ENCODE results near the gene OR10H5.
"Not testable (repeated sequence)": the region's sequence is repeated elsewhere in the genome, so short reads cannot be mapped to it uniquely, and the experiment has no call there.

DNA sequence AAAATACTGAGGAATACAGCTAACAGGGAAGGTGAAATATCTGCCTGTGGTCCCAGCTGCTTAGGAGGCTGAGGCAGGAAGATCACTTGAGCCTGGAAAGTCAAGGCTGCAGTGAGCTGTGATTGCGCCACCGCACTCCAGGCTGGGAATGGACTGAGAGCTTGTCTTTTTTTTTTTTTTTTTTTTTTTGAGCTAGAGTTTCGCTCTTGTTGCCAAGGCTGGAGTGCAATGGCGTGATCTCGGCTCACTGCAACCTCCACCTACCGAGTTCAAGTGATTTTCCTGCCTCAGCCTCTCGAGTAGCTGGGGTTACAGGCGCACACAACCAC lies 56.4 kb downstream of the OR10H5 start:
- not testable (repeated sequence) for TF ChIP-seq EP300 (IDR thresholded peaks at IDR 0.05); POLR2A (IDR thresholded peaks at IDR 0.05; ENCODE audit: low read length); MYC (IDR thresholded peaks at IDR 0.05; ENCODE audit: borderline replicate concordance, low read length); RNF2 (IDR thresholded peaks at IDR 0.05; ENCODE audit: borderline replicate concordance, low read depth); JUN (IDR thresholded peaks at IDR 0.05); SMC3 (IDR thresholded peaks at IDR 0.05); ZSCAN20 (CRISPR knock-in tag; IDR thresholded peaks at IDR 0.05)
- TF ChIP-seq, protein P1, sequence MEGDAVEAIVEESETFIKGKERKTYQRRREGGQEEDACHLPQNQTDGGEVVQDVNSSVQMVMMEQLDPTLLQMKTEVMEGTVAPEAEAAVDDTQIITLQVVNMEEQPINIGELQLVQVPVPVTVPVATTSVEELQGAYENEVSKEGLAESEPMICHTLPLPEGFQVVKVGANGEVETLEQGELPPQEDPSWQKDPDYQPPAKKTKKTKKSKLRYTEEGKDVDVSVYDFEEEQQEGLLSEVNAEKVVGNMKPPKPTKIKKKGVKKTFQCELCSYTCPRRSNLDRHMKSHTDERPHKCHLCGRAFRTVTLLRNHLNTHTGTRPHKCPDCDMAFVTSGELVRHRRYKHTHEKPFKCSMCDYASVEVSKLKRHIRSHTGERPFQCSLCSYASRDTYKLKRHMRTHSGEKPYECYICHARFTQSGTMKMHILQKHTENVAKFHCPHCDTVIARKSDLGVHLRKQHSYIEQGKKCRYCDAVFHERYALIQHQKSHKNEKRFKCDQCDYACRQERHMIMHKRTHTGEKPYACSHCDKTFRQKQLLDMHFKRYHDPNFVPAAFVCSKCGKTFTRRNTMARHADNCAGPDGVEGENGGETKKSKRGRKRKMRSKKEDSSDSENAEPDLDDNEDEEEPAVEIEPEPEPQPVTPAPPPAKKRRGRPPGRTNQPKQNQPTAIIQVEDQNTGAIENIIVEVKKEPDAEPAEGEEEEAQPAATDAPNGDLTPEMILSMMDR (IDR thresholded peaks at IDR 0.05) = not testable (repeated sequence)
- TF ChIP-seq, protein P2, sequence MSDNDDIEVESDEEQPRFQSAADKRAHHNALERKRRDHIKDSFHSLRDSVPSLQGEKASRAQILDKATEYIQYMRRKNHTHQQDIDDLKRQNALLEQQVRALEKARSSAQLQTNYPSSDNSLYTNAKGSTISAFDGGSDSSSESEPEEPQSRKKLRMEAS (IDR thresholded peaks at IDR 0.05) = not testable (repeated sequence)
- TF ChIP-seq, protein P3, sequence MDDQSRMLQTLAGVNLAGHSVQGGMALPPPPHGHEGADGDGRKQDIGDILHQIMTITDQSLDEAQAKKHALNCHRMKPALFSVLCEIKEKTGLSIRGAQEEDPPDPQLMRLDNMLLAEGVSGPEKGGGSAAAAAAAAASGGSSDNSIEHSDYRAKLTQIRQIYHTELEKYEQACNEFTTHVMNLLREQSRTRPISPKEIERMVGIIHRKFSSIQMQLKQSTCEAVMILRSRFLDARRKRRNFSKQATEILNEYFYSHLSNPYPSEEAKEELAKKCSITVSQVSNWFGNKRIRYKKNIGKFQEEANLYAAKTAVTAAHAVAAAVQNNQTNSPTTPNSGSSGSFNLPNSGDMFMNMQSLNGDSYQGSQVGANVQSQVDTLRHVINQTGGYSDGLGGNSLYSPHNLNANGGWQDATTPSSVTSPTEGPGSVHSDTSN (IDR thresholded peaks at IDR 0.05) = not testable (repeated sequence)
